GM11168 (cell line): ENCODE data around the gene DYSF.

Experiments
- in situ Hi-C: fragments of 300-500 bp; cut with MboI; formaldehyde crosslinking; loops from one replicate; pipeline ENCODE4 v1.12.0; 2022; ENCODE audit warnings: low sequenced_read_pairs; ENCODE audit not compliant: unreplicated experiment

Gene DYSF

GRCh38 chr2:71681626-71682025 lies 228.3 kb downstream of the DYSF start:
- in situ Hi-C loops = no loop called here

GRCh38 chr2:71682341-71682740 lies 229.0 kb downstream of the DYSF start:
- in situ Hi-C loops = no loop called here

GRCh38 chr2:71683070-71683469 lies 229.7 kb downstream of the DYSF start:
- in situ Hi-C loops = no loop called here

- in situ Hi-C loops = no loop called here
These were observed 230.3 kb downstream of the DYSF start for GRCh38 chr2:71683666-71684065.

GRCh38 chr2:71684226-71685072 lies 231.1 kb downstream of the DYSF start:
- in situ Hi-C loops = no loop called here

DNA sequence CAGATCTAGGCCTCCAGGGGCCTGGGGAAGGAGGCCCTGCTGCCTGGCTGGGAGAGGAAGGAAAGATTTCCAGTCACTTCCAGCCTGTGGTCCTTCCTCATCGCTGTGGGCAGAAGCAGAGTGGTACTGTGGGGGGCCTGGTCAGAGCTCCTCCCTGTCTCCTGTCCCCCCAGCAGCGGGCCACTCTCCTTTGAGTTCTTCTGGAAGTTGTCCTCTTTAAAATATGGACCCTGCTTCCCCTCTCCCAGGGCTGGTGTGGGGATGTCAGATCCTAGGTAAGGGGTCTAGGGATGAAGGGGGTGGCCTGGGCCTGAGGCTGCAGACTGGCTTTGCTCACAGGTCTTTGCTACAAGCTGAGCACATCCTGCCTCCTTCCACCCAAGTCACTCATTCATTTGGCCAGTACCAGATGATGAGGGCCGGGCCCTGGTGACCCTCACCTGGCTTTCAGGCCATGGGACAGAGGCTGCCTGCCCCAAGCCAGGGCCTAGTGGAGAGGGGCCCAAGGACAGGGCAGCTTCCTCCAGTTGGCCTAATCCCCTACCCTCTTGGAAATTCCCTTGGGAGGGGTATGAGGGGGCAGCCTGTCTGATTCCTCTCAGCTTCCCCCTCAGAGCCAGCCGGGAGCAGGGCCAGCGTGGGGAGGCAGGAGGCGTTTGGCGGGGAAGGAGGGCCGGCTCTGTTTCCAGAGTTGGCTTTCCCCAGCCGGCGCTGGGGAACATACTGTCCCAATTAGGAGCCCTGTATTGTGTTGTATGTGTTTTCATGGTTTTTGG lies 231.9 kb downstream of the DYSF start:
- in situ Hi-C loops = no loop called here

DNA sequence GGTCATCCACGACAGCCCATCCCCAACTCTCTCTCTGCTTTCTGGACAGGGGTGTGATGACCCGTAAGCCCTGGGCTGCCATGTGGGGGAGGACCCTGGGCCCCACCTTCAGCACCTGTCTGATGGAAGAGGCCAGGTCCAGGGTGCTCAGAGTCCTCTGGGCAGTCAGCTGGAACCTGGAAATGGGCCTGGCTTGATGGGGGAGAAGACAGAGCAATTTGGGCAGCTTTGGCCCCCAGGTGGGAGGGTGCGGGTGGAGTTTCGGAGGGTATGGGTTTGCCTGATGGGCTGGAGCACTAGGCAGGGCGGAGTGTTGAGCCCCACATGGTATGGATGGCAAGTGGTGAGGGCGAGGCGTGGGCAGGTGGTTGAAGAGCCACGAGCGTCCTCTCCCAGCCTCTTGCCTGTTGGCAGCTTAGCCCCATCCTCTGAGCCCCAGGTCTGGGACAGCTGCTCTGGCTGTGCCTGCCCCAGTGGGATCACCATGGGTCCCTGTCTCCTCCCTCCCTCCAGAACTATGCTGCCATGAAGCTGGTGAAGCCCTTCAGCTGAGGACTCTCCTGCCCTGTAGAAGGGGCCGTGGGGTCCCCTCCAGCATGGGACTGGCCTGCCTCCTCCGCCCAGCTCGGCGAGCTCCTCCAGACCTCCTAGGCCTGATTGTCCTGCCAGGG lies 232.7 kb downstream of the DYSF start:
- in situ Hi-C loops = no loop called here

DNA sequence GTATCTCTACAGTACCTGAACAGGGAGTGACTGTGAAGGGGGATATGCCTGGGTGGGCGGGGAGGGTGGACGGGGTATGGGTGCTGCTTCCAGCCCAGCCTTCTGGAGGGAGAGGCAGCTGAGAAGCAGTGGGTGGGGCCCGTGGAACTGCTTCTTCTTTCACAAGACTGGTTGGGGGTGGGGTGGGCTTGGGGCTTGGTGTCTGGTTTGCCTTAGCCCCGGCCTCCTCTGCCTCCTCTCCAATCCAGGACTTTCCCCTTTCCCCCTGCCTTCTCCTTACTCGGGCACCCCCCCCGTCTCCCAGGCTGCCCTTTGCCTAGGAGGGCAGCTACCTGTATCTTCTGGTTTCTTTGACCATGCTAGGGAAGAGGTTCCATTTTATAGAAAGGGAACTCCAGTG lies 233.4 kb downstream of the DYSF start:
- in situ Hi-C loops = no loop called here

GRCh38 chr2:71687412-71687811 lies 234.1 kb downstream of the DYSF start:
- in situ Hi-C loops = no loop called here

DNA sequence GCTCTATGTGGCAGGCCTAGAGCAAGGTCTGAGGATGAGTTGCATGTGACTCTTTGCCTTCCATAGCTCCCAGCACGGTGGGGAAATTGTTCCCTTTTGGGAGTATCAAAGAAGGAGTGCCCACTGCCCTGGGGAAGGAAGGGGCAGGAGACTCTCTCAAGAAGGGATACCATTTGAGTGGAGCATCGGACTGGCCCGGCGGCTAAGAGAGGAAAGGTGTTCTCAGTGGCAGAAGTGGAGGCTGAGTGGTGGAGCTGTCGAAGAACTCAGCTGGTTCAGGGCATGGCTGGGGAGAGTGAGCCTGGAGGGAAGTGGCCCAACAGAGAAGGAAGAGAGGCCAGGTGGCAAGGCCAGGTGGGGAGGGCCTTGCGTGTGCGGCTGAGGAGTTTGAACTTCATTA lies 235.2 kb downstream of the DYSF start:
- in situ Hi-C loops = no loop called here

DNA sequence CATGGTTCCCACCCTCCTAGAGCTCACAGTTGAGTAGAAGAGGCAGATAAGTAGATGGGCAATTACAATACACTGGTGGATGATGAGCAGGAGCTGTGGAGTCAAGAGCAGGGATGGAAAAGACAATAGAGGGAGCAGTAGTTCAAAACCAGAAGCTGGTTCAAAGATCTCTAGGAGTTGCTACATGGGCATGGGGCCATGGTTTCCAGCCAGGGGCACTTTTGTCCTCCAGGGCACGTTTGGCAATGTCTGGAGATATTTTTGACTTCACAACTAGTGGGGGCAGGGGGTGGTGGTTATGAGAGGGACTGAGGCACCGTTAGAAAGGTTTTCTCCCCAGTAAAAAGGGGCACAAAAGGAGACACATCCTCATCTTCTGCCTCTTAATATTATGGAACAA lies 236.0 kb downstream of the DYSF start:
- in situ Hi-C loops = no loop called here

DNA sequence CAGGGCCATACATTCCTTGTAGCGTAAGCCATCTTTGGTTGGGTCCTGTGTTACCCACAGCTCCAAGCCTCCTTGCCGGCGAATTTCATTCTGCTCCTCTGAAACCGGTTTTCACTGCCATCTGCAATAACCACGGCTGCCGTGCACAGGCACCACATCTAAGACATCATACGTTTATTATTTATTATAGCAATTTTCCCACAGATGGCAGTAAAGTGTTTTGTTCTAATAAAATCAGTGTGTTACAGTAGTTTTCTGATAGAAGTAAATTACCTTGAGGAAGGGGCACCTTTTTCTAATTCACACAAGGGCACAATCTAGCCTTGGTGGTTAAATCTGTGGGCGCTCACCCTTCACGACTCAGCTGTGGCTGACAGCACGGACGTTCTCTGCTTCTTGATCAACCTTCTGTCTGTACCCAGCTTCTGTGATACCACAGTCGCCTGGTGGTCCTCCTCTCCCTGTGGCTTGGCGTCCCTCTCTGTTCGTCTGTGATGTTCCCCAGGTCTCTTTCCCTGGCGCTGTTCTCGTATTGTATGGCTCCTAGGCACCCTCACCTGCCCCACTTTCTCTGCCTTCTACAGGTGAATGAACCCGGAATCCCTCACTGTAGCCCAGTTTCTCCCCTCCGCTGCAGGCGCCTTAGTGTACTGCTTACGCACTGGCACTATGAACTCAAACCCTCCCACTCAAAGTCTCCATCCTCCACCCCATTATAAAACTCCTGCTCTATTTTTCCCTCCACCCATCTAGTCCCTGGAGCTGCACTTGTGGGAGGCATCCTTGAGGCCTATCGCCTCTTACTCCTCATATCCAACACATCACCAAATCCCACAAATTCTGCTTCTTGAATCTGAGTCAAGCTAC lies 236.8 kb downstream of the DYSF start:
- in situ Hi-C loops = no loop called here

GRCh38 chr2:71690876-71691475 lies 237.6 kb downstream of the DYSF start:
- in situ Hi-C loops = no loop called here

DNA sequence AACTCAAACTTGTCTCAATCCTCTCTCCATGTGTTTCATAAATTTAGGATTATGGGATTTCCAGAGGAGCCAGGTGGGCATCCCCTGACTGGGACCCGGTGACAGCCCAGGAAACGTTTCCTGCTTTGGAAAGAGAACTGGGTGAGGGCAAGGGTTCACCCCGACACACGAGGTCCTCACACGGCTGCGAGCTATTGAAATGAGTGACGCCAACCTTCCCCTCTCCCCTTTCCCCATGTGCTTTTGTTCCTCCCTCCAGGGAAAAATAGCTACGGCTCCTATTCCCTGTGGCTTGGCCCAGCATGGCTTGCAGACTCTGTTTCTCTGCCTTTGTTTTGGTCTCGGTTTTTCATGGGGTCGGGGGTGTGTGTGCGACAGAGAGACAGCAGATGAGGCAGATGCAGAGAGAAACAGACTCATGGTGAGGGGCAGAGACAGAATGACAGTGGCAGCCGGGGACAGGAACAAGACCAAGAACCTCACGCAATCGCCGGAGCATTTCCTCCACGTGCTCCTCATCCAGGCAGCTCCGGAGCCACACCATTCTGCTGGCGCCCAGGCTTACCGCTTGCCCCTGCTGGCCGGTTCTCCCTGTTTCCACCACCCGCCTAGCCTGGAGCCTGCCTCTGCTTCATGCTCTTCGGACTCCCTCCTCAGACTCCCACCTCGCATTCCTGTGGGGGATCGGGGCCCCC lies 238.5 kb downstream of the DYSF start:
- in situ Hi-C loops = no loop called here

DNA sequence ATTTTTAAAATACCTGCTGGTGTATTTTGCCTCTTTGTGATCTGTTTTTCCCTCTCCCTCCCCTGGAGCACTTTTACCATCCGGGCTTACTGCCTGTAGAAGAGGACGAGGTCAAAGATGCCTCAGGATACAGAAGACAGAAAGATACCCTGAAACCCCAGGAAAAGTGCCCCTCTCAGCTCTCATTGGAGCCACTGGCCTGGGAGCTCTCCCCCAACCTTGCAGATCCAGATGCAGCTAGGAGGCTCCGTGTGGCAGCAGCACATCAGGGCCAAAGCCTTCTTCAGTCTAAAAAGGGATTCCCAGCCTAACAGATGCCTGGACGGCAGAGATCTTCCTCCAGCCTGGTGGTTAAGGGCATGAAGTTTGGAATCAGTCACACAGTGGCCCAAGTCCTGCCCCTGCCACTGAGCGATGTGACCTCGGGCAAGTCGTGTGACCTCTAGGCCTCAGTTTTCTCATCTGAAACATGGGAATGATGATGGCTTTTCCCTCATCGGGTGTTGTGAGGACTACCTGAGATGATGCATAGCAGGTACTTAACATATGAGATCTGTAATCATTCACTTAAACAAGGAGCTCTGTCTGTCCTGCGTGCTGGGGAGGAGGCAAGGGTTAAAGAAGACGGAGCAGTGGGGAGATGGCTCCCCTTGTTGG lies 239.4 kb downstream of the DYSF start:
- in situ Hi-C loops = no loop called here

- in situ Hi-C loops = no loop called here
These were observed 240.2 kb downstream of the DYSF start for GRCh38 chr2:71693286-71694270.

GRCh38 chr2:71694501-71695234 lies 241.3 kb downstream of the DYSF start:
- in situ Hi-C loops = no loop called here
